Motor neuron (in vitro differentiated cells): ENCODE measurements around the gene SLC35A5. TPM values are rescaled to one million over a fixed set of nuclear protein-coding genes. Genes with fewer than 3 reads are reported as not detected.
A peak's percentile ranks its signal among the peaks of the same experiment; 100 is the strongest.

ENCODE experiments used
- ATAC-seq, 8 experiments: fragments of 200-7000 bp; cut with Tn5 transposase; replicated peaks in 6 of 8; 2 replicates each; pipeline ENCODE4 v1.8.0; 2021; ENCODE audit warnings: mild to moderate bottlenecking in 8 of 8, moderate library complexity in 8 of 8
- H3K27ac ChIP-seq, 2 donors: fragments of 250-450 bp; sonication (Bioruptor Pico); 2 replicates each; pipeline ENCODE4 v1.9.0; 2021; ENCODE audit warnings: antibody characterized with exemption in 2 of 2, mild to moderate bottlenecking in 2 of 2, moderate library complexity in 1 of 2
- H3K4me1 ChIP-seq, 2 donors: fragments of 250-450 bp; sonication (Bioruptor Pico); replicated peaks in 1 of 2; 2 replicates each; pipeline ENCODE4 v1.6.1; 2021; ENCODE audit warnings: antibody characterized with exemption in 2 of 2, mild to moderate bottlenecking in 2 of 2, moderate library complexity in 1 of 2
- H3K4me3 ChIP-seq, 5 donors: fragments of 250-450 bp; sonication (Bioruptor Pico); 2 replicates each; pipeline ENCODE4 v1.9.0; 2021; ENCODE audit warnings: antibody characterized with exemption in 5 of 5, mild to moderate bottlenecking in 5 of 5, moderate library complexity in 4 of 5
- WGBS, 10 experiments: fragments of 450-650 bp; shearing (Covaris generic); methylation state at CpG; one replicate each; pipeline ENCODE4 v1.0.0; 2022; 5-methylcytosine and 5-hydroxymethylcytosine counted together
- in situ Hi-C, 9 experiments: fragments of 400-800 bp; cut with MboI; loops; one replicate each; pipeline ENCODE4 v1.15.0; 2021; ENCODE audit warnings: low sequenced_read_pairs in 9 of 9, low pct_unique_long_range_greater_than_20kb in 2 of 9; ENCODE audit not compliant: unreplicated experiment in 9 of 9
- total RNA-seq, 8 experiments: library from RNA; unstranded; fragments of 300-600 nt; gene quantifications; 2 replicates each; pipeline versions ENCODE4 v1.2.3 to v1.2.4, GENCODE V29; 2022

SLC35A5 gene
- total RNA-seq, 8 experiments from 2014 or later: 16.0 to 45.5 (median 27.1) TPM

DNA sequence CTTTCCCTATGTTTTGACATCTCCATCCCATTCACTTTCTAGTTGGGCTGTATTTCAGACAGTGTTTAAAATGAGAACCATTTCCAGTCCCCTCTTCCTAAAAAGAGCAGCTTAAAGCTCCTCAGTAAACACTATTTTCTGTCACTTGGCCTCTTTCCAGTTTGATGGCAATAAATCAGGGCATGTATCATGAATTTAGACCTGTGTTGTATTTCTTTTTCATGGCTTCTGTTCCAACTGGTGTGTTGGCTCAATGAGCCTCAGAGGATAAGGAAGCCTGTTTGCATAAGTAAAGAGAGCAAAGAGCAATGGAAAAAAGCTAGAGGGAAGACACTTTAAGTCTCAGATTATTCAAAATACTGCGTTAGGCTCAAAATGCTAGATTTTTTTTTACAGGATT is 71.9 kb downstream of the SLC35A5 start:
- in situ Hi-C loops: loop anchor here in 6 of 9 experiments (25.0 kb wide), 3 partner anchors 179 to 654 kb away; partner anchors contain the start of genes CD200R1 (in 6 of the 6) and GTPBP8 (in 6 of the 6)
- no peak overlapping the region for H3K4me3 ChIP-seq
- 0 to 80% (median 29%) methylated on average over 1 of the region's 1 CpG; no CpG with 5 or more reads in 1 of the 10 experiments for WGBS, 10 experiments
- no peak overlapping the region for H3K27ac ChIP-seq
- ATAC-seq: peak in 6 of 8 experiments; percentile 15 to 59 (median 39)
- H3K4me1 ChIP-seq: peaks cover 37 to 50% of the 10 kb centered on the region in 2 donors

DNA sequence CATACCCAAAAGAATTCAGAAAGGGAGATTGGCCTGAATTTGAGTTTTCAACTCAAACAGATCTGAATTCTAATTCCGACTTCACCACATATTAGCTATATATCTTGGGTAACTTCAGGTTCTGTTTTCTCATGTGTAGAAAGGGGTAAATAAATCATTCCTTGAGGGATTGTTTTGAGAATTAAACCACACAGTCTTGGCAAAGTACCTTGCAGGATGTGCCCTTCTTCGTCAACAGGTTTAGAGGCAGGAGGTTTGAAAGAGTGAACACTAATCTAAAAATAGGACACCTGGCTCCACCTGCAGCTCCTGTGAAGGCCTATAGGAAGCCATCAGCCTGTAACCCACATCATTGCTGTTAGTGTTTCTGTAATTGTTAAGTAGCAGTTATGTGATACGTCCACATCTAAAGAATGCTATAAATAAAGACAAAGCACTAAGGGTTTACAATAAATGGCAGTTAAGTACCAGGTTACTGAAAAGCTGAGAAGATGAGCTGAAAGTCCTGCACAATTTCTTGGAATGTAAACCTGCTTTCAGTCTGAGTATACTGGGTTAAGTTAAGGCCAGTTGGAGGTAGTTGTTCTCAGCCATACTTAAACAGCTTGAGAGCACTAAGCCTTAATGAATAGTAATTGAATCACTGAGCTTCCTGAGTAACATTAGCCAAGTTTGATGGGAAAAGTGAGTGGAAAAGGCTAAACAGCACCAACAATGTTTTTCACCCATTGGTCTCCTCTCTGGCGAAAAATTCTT is 73.1 kb downstream of the SLC35A5 start:
- in situ Hi-C loops: loop anchor here in 6 of 9 experiments (25.0 kb wide), 3 partner anchors 177 to 652 kb away; partner anchors contain the start of genes CD200R1 (in 6 of the 6) and GTPBP8 (in 6 of the 6)
- WGBS, 10 experiments: 5 to 100% (median 88%) methylated on average over 2 to 4 of the region's 4 CpGs
- H3K4me3 ChIP-seq: no peak overlapping the region
- H3K27ac ChIP-seq: no peak overlapping the region
- ATAC-seq: no peak
- H3K4me1 ChIP-seq: peaks cover 31 to 45% of the 10 kb centered on the region in 2 donors

Other genes starting within 250 kb of the SLC35A5 start
- gene CD200, start 228.9 kb upstream of the SLC35A5 start, total RNA-seq: 10 to 100 TPM in 6 of 8 experiments, 1 to 10 TPM in 1, not detected in 1; 1.0 to 79.1 (median 65.7) TPM
- 10 to 100 TPM in 1 of 8 experiments, 1 to 10 TPM in 2, under 1 TPM in 5; 0.05 to 10.2 (median 0.35) TPM for gene BTLA, start 62.6 kb upstream of the SLC35A5 start, total RNA-seq
- 10 to 100 TPM; 37.0 to 66.2 (median 48.8) TPM for gene ATG3, start 83 bp upstream of the SLC35A5 start, total RNA-seq
- 100 to 1,000 TPM in 2 of 8 experiments, 10 to 100 TPM in 1, 1 to 10 TPM in 5; 1.3 to 681 (median 4.0) TPM for gene CCDC80, start 79.1 kb downstream of the SLC35A5 start, total RNA-seq